Omental fat pad (tissue), 4 donors: ENCODE data around the gene ANTXR1. TPM values are rescaled to one million over a fixed set of nuclear protein-coding genes. Genes with fewer than 3 reads are reported as not detected.

ENCODE experiments used
- ATAC-seq: fragments of 150-250 bp; one replicate; pipeline ENCODE4 v1.9.1; 2016; ENCODE audit warnings: mild to moderate bottlenecking, moderate library complexity; ENCODE audit not compliant: low FRiP score
- DNase-seq: peaks from one replicate; pipeline ENCODE4 v3.0.0-alpha.2; 2019; ENCODE audit warnings: low spot score
- total RNA-seq, 4 donors: library from RNA; depleted of rRNA; stranded (reverse); fragments of >200 nt; gene quantifications; one replicate each; pipeline ENCODE4 v1.1.0, GENCODE V29; 2016
- TF ChIP-seq, protein P1 (sequence below), 3 donors: fragments of 450-650 bp; IDR thresholded peaks; one replicate each; pipeline ENCODE4 v1.5.1; 2016 to 2017; ENCODE audit warnings: antibody characterized with exemption in 3 of 3, mild to moderate bottlenecking in 3 of 3, moderate library complexity in 2 of 3

ANTXR1 gene
- total RNA-seq, 4 donors from 2014 or later: 27.7 to 49.1 (median 37.1) TPM

- ATAC-seq (no peak), DNase-seq (no peak)
- TF ChIP-seq, protein P1, sequence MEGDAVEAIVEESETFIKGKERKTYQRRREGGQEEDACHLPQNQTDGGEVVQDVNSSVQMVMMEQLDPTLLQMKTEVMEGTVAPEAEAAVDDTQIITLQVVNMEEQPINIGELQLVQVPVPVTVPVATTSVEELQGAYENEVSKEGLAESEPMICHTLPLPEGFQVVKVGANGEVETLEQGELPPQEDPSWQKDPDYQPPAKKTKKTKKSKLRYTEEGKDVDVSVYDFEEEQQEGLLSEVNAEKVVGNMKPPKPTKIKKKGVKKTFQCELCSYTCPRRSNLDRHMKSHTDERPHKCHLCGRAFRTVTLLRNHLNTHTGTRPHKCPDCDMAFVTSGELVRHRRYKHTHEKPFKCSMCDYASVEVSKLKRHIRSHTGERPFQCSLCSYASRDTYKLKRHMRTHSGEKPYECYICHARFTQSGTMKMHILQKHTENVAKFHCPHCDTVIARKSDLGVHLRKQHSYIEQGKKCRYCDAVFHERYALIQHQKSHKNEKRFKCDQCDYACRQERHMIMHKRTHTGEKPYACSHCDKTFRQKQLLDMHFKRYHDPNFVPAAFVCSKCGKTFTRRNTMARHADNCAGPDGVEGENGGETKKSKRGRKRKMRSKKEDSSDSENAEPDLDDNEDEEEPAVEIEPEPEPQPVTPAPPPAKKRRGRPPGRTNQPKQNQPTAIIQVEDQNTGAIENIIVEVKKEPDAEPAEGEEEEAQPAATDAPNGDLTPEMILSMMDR (IDR thresholded peaks at IDR 0.05): no peak
Measured at GRCh38 chr2:69209482-69209881, 196.5 kb downstream of the ANTXR1 start.

GRCh38 chr2:69210385-69210784, 197.4 kb downstream of the ANTXR1 start:
- DNase-seq (no peak), ATAC-seq (no peak)
- TF ChIP-seq, protein P1 (IDR thresholded peaks at IDR 0.05): no peak

DNA sequence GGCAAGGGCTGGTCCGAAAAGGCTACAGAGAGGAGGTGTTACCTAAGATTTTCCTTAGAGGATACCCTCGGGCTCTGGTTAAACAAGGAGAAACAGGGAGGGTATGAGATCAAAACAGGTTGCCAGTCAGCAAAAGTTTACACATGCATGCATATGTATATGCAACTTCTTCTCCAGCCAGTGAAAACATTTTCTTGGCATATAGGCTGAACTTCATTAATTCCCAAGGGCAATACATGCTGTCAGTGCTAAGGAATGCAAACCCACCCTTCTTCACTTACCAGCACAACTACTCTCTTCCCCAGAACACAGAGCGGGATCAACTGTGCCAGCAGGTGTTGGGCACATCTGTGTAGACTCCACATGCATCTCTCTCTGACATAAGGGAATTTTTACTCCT, 198.1 kb downstream of the ANTXR1 start:
- no peak for DNase-seq
- ATAC-seq: no peak
- TF ChIP-seq, protein P1 (IDR thresholded peaks at IDR 0.05): no peak

- ATAC-seq (no peak), DNase-seq (no peak)
- TF ChIP-seq, protein P1 (IDR thresholded peaks at IDR 0.05): no peak
Measured at GRCh38 chr2:69211686-69212085, 198.7 kb downstream of the ANTXR1 start.

DNA sequence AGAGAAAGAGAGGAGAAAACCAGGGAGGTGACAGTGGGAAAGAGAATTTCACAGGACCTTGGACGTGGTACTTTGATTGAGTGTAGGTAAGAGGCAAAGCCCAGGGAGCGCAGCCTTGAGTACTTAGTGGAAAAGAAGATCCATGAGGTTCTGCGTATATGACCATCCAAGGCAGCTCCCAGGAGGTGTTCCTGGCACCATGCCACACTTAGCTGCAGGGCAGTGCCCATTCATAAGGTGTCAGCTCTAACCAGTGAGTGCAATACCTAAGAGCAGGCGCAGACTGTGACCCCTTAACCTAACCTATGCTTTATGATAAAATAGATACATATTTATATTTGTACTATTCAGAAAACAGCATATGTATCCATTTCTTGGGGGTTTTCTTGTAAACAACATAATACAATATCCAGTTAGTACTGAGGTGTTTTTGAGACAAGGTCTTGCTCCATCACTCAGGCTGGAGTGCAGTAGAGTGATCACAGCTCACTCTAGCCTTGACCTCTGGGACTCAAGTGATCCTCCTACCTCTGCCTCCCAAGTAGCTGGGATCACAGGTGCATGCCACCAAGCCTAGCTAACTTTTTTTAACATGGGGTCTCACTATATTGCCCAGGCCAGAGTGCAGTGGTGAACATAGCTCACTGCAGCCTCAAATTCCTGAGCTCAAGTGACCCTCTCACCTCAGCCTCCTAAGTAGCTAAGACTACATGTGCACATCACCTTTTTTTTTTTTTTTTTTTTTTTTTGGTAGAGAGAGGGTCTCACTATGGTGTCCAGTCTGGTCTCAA, 199.5 kb downstream of the ANTXR1 start:
- no peak for ATAC-seq

DNA sequence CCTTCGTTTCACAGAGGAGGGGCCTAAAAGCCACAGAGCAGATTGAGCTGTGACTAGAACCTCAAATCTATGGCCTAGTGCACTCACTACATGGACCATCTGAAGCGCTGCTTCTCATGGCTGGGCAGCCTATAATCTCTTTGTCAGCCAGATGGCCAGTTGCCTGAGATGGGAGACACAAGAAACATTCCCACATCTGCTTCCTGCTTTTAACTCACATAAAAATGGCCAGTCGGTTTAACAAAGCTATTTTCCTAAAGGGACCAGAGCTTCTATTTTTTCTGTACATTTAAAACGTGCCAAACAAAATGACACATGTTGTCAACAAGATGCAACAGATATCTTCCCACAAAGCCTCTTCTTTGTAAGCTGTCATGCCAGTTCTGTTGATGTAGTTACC, 200.2 kb downstream of the ANTXR1 start:
- no peak for DNase-seq
- TF ChIP-seq, protein P1 (IDR thresholded peaks at IDR 0.05): no peak
- ATAC-seq: no peak

More for the DNA sequence above, 199.5 kb downstream of the ANTXR1 start:
- no peak for DNase-seq
- TF ChIP-seq, protein P1 (IDR thresholded peaks at IDR 0.05): no peak

DNA sequence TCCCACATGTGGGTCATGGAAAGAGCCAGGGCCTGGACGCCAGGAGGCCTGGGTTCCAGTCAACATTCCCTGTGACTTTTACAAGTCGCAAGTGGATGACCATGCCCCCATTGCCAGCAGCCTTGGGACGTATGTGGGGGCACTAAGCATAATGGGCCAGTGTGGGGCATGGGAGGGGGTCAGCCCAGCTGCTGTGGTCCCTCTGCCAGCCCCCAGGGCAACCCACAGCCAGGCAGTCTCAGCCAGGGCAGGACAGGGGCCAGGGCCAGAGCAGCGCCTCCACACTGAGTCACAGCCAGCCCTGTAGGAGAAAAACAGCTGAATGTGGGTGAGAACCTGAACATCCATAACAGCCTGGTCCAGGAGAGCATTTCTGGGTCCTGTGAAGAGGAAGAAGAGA, 200.8 kb downstream of the ANTXR1 start:
- ATAC-seq (no peak), DNase-seq (no peak)
- TF ChIP-seq, protein P1 (IDR thresholded peaks at IDR 0.05): no peak
